H9 (cell line): Measurements from ENCODE around the gene IL11RA. TPM values are rescaled to one million over a fixed set of nuclear protein-coding genes. Genes with fewer than 3 reads are reported as not detected.

Experiments used
- DNase-seq: peaks from one replicate; pipeline ENCODE4 v3.0.0-alpha.2; 2017
- H2AFZ ChIP-seq: one replicate; pipeline ENCODE4 v1.6.1; 2013; ENCODE audit warnings: mild to moderate bottlenecking, low read length, control low read depth, moderate library complexity
- H2AK5ac ChIP-seq: 2 replicates; pipeline ENCODE4 v1.6.1; 2013; ENCODE audit warnings: low read length, control low read depth, mixed read lengths; ENCODE audit not compliant: insufficient read length
- H2BK120ac ChIP-seq: one replicate; pipeline ENCODE4 v1.6.1; 2013; ENCODE audit warnings: low read depth, mild to moderate bottlenecking, low read length, control low read depth, inconsistent platforms; ENCODE audit not compliant: poor library complexity, severe bottlenecking
- H2BK12ac ChIP-seq: 2 replicates; pipeline ENCODE4 v1.6.1; 2013; ENCODE audit warnings: low read length, control low read depth, mixed read lengths, low read depth; ENCODE audit not compliant: insufficient read length
- H2BK15ac ChIP-seq: 2 replicates; pipeline ENCODE4 v1.6.1; 2013; ENCODE audit warnings: low read depth, low read length, control low read depth
- H2BK20ac ChIP-seq: one replicate; pipeline ENCODE4 v1.6.1; 2013; ENCODE audit warnings: low read depth, mild to moderate bottlenecking, low read length, control low read depth, inconsistent platforms; ENCODE audit not compliant: poor library complexity, severe bottlenecking
- H2BK5ac ChIP-seq: 2 replicates; pipeline ENCODE4 v1.6.1; 2013; ENCODE audit warnings: low read length, control low read depth, mixed read lengths; ENCODE audit not compliant: insufficient read length
- H3K14ac ChIP-seq: 2 replicates; pipeline ENCODE4 v1.6.1; 2013; ENCODE audit warnings: low read length, control low read depth; ENCODE audit not compliant: insufficient read depth
- H3K18ac ChIP-seq: 2 replicates; pipeline ENCODE4 v1.6.1; 2013; ENCODE audit warnings: low read depth, mild to moderate bottlenecking, mixed read lengths, low read length, control low read depth; ENCODE audit not compliant: insufficient read length
- H3K23ac ChIP-seq: 2 replicates; pipeline ENCODE4 v1.6.1; 2013; ENCODE audit warnings: low read length, control low read depth, mixed read lengths, low read depth; ENCODE audit not compliant: insufficient read length
- H3K23me2 ChIP-seq: 2 replicates; pipeline ENCODE4 v1.6.1; 2013; ENCODE audit warnings: low read depth, mild to moderate bottlenecking, mixed read lengths, low read length, control low read depth; ENCODE audit not compliant: insufficient read length, poor library complexity, severe bottlenecking
- H3K27ac ChIP-seq: 2 replicates; pipeline ENCODE4 v1.5.1; 2013; ENCODE audit warnings: low read length, control low read depth, mixed read lengths, low read depth; ENCODE audit not compliant: insufficient read length
- H3K27me3 ChIP-seq: 2 replicates; pipeline ENCODE4 v1.6.1; 2013; ENCODE audit warnings: low read length, control low read depth, inconsistent platforms; ENCODE audit not compliant: insufficient read depth
- H3K4ac ChIP-seq: 2 replicates; pipeline ENCODE4 v1.6.1; 2013; ENCODE audit warnings: low read depth, mild to moderate bottlenecking, control low read depth, inconsistent platforms, low read length, moderate library complexity
- H3K4me1 ChIP-seq: 2 replicates; pipeline ENCODE4 v1.6.1; 2013; ENCODE audit warnings: low read length, control low read depth, inconsistent platforms; ENCODE audit not compliant: insufficient read depth
- H3K4me2 ChIP-seq: 2 replicates; pipeline ENCODE4 v1.6.1; 2013; ENCODE audit warnings: low read length, control low read depth, mixed read lengths; ENCODE audit not compliant: insufficient read length, insufficient read depth
- H3K56ac ChIP-seq: 2 replicates; pipeline ENCODE4 v1.6.1; 2013; ENCODE audit warnings: low read depth, mild to moderate bottlenecking, mixed read lengths, low read length, control low read depth; ENCODE audit not compliant: insufficient read length
- H3K79me1 ChIP-seq: 2 replicates; pipeline ENCODE4 v1.6.1; 2013; ENCODE audit warnings: low read depth, mild to moderate bottlenecking, moderate library complexity, low read length, control low read depth, inconsistent platforms; ENCODE audit not compliant: insufficient read depth, poor library complexity, severe bottlenecking
- H3K79me2 ChIP-seq: 2 replicates; pipeline ENCODE4 v1.6.1; 2013; ENCODE audit warnings: low read length, control low read depth, inconsistent platforms; ENCODE audit not compliant: insufficient read depth
- H3K9ac ChIP-seq: 2 replicates; pipeline ENCODE4 v1.6.1; 2013; ENCODE audit warnings: low read length, control low read depth, mixed read lengths; ENCODE audit not compliant: insufficient read length; ENCODE audit errors: extremely low read depth
- H3K9me3 ChIP-seq: one replicate; pipeline ENCODE4 v1.6.1; 2013; ENCODE audit warnings: low read depth, low read length, inconsistent platforms; ENCODE audit not compliant: control insufficient read depth
- H3T11ph ChIP-seq: one replicate; pipeline ENCODE4 v1.6.1; 2013; ENCODE audit warnings: mild to moderate bottlenecking, low read length, control low read depth, inconsistent platforms
- H4K20me1 ChIP-seq: one replicate; pipeline ENCODE4 v1.6.1; 2013; ENCODE audit not compliant: control insufficient read depth, insufficient read length, insufficient read depth
- H4K5ac ChIP-seq: 2 replicates; pipeline ENCODE4 v1.6.1; 2013; ENCODE audit warnings: low read depth, mild to moderate bottlenecking, mixed read lengths, low read length, control low read depth; ENCODE audit not compliant: insufficient read length
- H4K8ac ChIP-seq: replicated peaks from 2 replicates; pipeline ENCODE4 v1.6.1; 2013; ENCODE audit warnings: low read length, control low read depth, mixed read lengths, low read depth; ENCODE audit not compliant: insufficient read length
- H4K91ac ChIP-seq: 2 replicates; pipeline ENCODE4 v1.6.1; 2013; ENCODE audit warnings: low read depth, mild to moderate bottlenecking, moderate library complexity, mixed read lengths, low read length, control low read depth; ENCODE audit not compliant: insufficient read length
- H3K27ac Mint-ChIP-seq, 3 experiments: 2 replicates in 2 of 3; 3 replicates in 1 of 3; pipeline ENCODE4 v1.8.0; 2020 to 2021; ENCODE audit warnings: mixed read lengths in 3 of 3, mild to moderate bottlenecking in 1 of 3, moderate library complexity in 1 of 3
- H3K27me3 Mint-ChIP-seq: 2 replicates; pipeline ENCODE4 v1.8.0; 2021; ENCODE audit warnings: low read depth, mild to moderate bottlenecking, moderate library complexity, mixed read lengths
- H3K36me3 Mint-ChIP-seq, 3 experiments: 2 replicates in 2 of 3; 3 replicates in 1 of 3; pipeline ENCODE4 v1.8.0; 2020 to 2021; ENCODE audit warnings: low read depth in 3 of 3, mixed read lengths in 3 of 3; ENCODE audit not compliant: insufficient read depth in 1 of 3
- H3K4me1 Mint-ChIP-seq, 2 experiments: 2 replicates each; pipeline ENCODE4 v1.8.0; 2020; ENCODE audit warnings: mixed read lengths in 2 of 2
- H3K4me3 Mint-ChIP-seq, 2 experiments: 2 replicates in 1 of 2; 3 replicates in 1 of 2; pipeline ENCODE4 v1.8.0; 2020 to 2021; ENCODE audit warnings: mild to moderate bottlenecking in 2 of 2, mixed read lengths in 2 of 2, moderate library complexity in 1 of 2
- H3K9me3 Mint-ChIP-seq, 2 experiments: 2 replicates in 1 of 2; 3 replicates in 1 of 2; pipeline ENCODE4 v1.8.0; 2020; ENCODE audit warnings: mild to moderate bottlenecking in 2 of 2, mixed read lengths in 2 of 2, moderate library complexity in 1 of 2
- CTCF ChIP-seq: fragments of 200-600 bp; sonication (generic); conservative IDR thresholded peaks from 3 replicates; pipeline ENCODE4 v1.8.0; 2021; ENCODE audit warnings: antibody characterized with exemption, mild to moderate bottlenecking
- WGBS: extraction: QIAGEN DNeasy Blood & Tissue Kit; methylation state at CpG from one replicate; pipeline ENCODE4 v1.1.7; 2013; ENCODE audit warnings: missing lambda C conversion rate, low lambda C conversion rate, mixed read lengths; ENCODE audit not compliant: insufficient read length; ENCODE audit errors: extremely low coverage; 5-methylcytosine and 5-hydroxymethylcytosine counted together
- total RNA-seq: library from RNA; stranded (reverse); gene quantifications from 2 replicates; pipeline ENCODE4 v1.2.1, GENCODE V29; 2021

IL11RA gene
- total RNA-seq, 1 experiment from 2014 or later = 8.7 TPM

DNA sequence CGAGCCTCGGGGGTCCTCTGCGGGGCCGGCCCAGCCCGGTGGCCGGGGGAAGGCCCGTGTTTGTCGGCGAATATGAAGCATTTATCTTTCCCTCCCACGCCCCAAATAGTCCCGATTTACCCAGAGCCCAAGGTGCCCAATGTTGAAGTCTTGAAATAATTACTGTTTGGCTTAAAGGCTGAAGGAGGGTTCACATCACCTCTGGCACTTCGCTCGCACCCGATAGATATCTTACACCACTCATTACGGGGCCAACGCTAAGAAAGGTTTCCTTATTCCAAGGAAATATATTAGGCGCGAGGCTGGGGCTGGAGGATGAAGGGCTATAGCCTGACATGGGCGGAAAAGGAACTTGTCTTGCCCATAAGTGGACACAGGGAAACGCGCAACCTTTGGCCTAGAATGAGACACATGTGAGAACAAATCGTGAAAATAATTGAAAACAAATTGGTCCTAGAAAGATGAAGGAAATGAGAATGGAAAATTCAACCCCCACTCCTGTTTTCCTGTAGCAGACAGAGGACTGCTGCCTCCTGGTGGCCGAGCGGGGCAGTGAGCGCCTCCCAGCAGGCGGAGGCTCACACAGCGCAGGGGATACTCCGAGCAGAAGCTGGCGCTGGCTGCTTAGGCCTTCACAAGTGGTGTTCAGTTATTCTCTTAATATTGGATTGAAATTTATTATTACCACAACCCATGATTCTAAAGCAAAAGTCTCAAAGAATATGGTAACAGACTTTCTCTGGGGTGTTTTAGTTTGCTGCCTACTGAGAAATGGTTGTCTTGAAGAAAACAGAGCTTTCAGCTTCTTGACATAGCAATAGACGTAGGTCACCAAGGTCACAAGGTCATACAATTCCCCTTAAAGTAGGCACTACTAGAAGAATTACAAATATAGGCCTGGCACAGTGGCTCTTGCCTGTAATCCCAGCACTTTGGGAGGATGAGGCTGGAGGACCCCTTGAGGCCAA is 50.1 kb downstream of the IL11RA start:
- no peaks in the 10 kb centered on the region for H3K36me3 Mint-ChIP-seq

More for the DNA sequence above, 50.1 kb downstream of the IL11RA start:
- H2BK20ac ChIP-seq = no peak overlapping the region
- no peaks in the 10 kb centered on the region for H3K4me1 ChIP-seq
- Mint-ChIP-seq H3K9me3 (no peaks in the 10 kb centered on the region; a peak in 1 of 5 replicates), H3K27ac (no peak overlapping the region; a peak in 1 of 7 replicates), H3K4me1 (peaks cover 0 to 13% of the 10 kb centered on the region in 2 experiments; a peak in 2 of 4 replicates), H3K27me3 (peaks cover 40% of the 10 kb centered on the region), H3K4me3 (peak overlapping the region; percentile 60 to 80)
- H3K4me2 ChIP-seq = peak overlapping the region; percentile 93
- no peaks in the 10 kb centered on the region for H3K79me1 ChIP-seq
- H2BK5ac ChIP-seq = no peak overlapping the region
- H3K14ac ChIP-seq = no peak overlapping the region
- no peak overlapping the region for H4K5ac ChIP-seq
- whole genome bisulfite sequencing = no CpG with 5 or more reads among the region's 30 CpGs
- H2AK5ac ChIP-seq = no peak overlapping the region
- H3K23ac ChIP-seq = no peak overlapping the region
- H3T11ph ChIP-seq = no peak overlapping the region
- no peak overlapping the region for H4K91ac ChIP-seq
- H3K4ac ChIP-seq = no peak overlapping the region
- peak; percentile 99 for TF ChIP-seq CTCF
- H4K20me1 ChIP-seq = no peaks in the 10 kb centered on the region
- no peak overlapping the region for H3K56ac ChIP-seq
- H3K79me2 ChIP-seq = no peaks in the 10 kb centered on the region
- peak; percentile 81 for DNase-seq
- peak overlapping the region; percentile 91 for H2AFZ ChIP-seq
- no peak overlapping the region for H2BK12ac ChIP-seq
- H2BK120ac ChIP-seq = no peak overlapping the region
- H3K18ac ChIP-seq = no peak overlapping the region
- peaks cover 6% of the 10 kb centered on the region for H3K23me2 ChIP-seq
- no peaks in the 10 kb centered on the region for H3K9me3 ChIP-seq
- H2BK15ac ChIP-seq = no peak overlapping the region
- H3K27me3 ChIP-seq = peaks cover 11% of the 10 kb centered on the region
- no peak overlapping the region for H3K27ac ChIP-seq
- H3K9ac ChIP-seq = peak overlapping the region; percentile 25
- H4K8ac ChIP-seq = no peak overlapping the region
